ENCODE measurements around the gene DGKD. TPM values are rescaled to one million over a fixed set of nuclear protein-coding genes. Genes with fewer than 3 reads are reported as not detected.

The DGKD gene
- total RNA-seq, 4 donors from 2014 or later, result 26.3 to 41.3 (median 30.4) TPM

GRCh38 chr2:233349005-233349998, 5.0 kb upstream of the DGKD start:
- in situ Hi-C loops (cut with MboI; ENCODE audit: low sequenced_read_pairs in 4 of 4) (no loop called here), intact Hi-C loops (cut with DNase I; ENCODE audit: low total_unique reads) (no loop called here)
- no peaks in the 10 kb centered on the region for H3K9me3 ChIP-seq
- no peaks in the 10 kb centered on the region for H3K36me3 ChIP-seq
- no peaks in the 10 kb centered on the region for H3K27me3 ChIP-seq
- ATAC-seq (peak; percentile 16 to 49), DNase-seq (peak; percentile 27 to 59)
- H3K4me3 ChIP-seq, result no peak overlapping the region
- no peak overlapping the region for H3K27ac ChIP-seq
- peaks cover 16 to 17% of the 10 kb centered on the region in 2 donors for H3K4me1 ChIP-seq
- TF ChIP-seq CTCF (IDR thresholded peaks at IDR 0.05 in 4 of 5, conservative IDR thresholded peaks at IDR 0.05 in 1 of 5), result no peak

- Histone ChIP-seq H3K9me3 (no peaks in the 10 kb centered on the region), H3K27me3 (no peaks in the 10 kb centered on the region), H3K36me3 (no peaks in the 10 kb centered on the region), H3K4me3 (no peak overlapping the region), H3K27ac (no peak overlapping the region), H3K4me1 (peaks cover 23 to 25% of the 10 kb centered on the region in 2 donors)
- no peak for DNase-seq
- no peak for TF ChIP-seq POLR2A (IDR thresholded peaks at IDR 0.05)
- no peak for TF ChIP-seq CTCF (IDR thresholded peaks at IDR 0.05 in 4 of 5, conservative IDR thresholded peaks at IDR 0.05 in 1 of 5)
- in situ Hi-C loops (cut with MboI; ENCODE audit: low sequenced_read_pairs in 4 of 4) (loop anchor here in 1 of 4 donors (5.0 kb wide), 1 partner anchor 97 kb away; no protein-coding TSS in a partner anchor), intact Hi-C loops (cut with DNase I; ENCODE audit: low total_unique reads) (loop anchor here (10.0 kb wide), 1 partner anchor 214 kb away; the partner anchor contains the start of gene USP40)
- ATAC-seq, result no peak
Measured at GRCh38 chr2:233350708-233351107, 3.6 kb upstream of the DGKD start.

GRCh38 chr2:233351423-233351822, 2.9 kb upstream of the DGKD start:
- Histone ChIP-seq H3K9me3 (no peaks in the 10 kb centered on the region), H3K4me1 (peaks cover 23 to 31% of the 10 kb centered on the region in 2 donors), H3K27ac (no peak overlapping the region), H3K27me3 (no peaks in the 10 kb centered on the region), H3K36me3 (no peaks in the 10 kb centered on the region), H3K4me3 (no peak overlapping the region)
- in situ Hi-C loops (cut with MboI; ENCODE audit: low sequenced_read_pairs in 4 of 4), result loop anchor here in 1 of 4 donors (5.0 kb wide), 1 partner anchor 96 kb away; no protein-coding TSS in a partner anchor
- TF ChIP-seq POLR2A (IDR thresholded peaks at IDR 0.05), result no peak
- TF ChIP-seq CTCF (IDR thresholded peaks at IDR 0.05 in 4 of 5, conservative IDR thresholded peaks at IDR 0.05 in 1 of 5), result no peak
- ATAC-seq, result no peak
- intact Hi-C loops (cut with DNase I; ENCODE audit: low total_unique reads), result loop anchor here (10.0 kb wide), 1 partner anchor 213 kb away; the partner anchor contains the start of gene USP40
- DNase-seq, result no peak

GRCh38 chr2:233352141-233352842, 2.0 kb upstream of the DGKD start:
- H3K4me3 ChIP-seq, result no peak overlapping the region
- intact Hi-C loops (cut with DNase I; ENCODE audit: low total_unique reads) (loop anchor here (10.0 kb wide), 1 partner anchor 213 kb away; the partner anchor contains the start of gene USP40), in situ Hi-C loops (cut with MboI; ENCODE audit: low sequenced_read_pairs in 4 of 4) (loop anchor here in 1 of 4 donors (5.0 kb wide), 1 partner anchor 95 kb away; no protein-coding TSS in a partner anchor)
- no peaks in the 10 kb centered on the region for H3K36me3 ChIP-seq
- ATAC-seq (no peak), DNase-seq (no peak)
- H3K4me1 ChIP-seq, result peaks cover 23 to 36% of the 10 kb centered on the region in 2 donors
- H3K27me3 ChIP-seq, result no peaks in the 10 kb centered on the region
- no peaks in the 10 kb centered on the region for H3K9me3 ChIP-seq
- TF ChIP-seq CTCF (IDR thresholded peaks at IDR 0.05 in 4 of 5, conservative IDR thresholded peaks at IDR 0.05 in 1 of 5), result no peak
- H3K27ac ChIP-seq, result no peak overlapping the region
